Hepatocyte (in vitro differentiated cells): ENCODE results near the gene CHRNB4. TPM values are rescaled to one million over a fixed set of nuclear protein-coding genes. Genes with fewer than 3 reads are reported as not detected.
"Not testable (repeated sequence)": the region's sequence is repeated elsewhere in the genome, so short reads cannot be mapped to it uniquely, and the experiment has no call there.

ENCODE experiments used
- DNase-seq: peaks from one replicate; pipeline ENCODE4 v3.0.0-alpha.2; 2016; ENCODE audit warnings: low spot score
- H2AFZ ChIP-seq: fragments of 200-600 bp; sonication (generic); 2 replicates; pipeline ENCODE4 v1.6.0; 2016; ENCODE audit warnings: antibody characterized with exemption, mild to moderate bottlenecking
- H3K27ac ChIP-seq: fragments of 200-600 bp; sonication (generic); 2 replicates; pipeline ENCODE4 v1.5.1; 2016; ENCODE audit warnings: mild to moderate bottlenecking
- H3K27me3 ChIP-seq: fragments of 200-600 bp; sonication (generic); 2 replicates; pipeline ENCODE4 v1.6.1; 2016
- H3K36me3 ChIP-seq: fragments of 200-600 bp; sonication (generic); replicated peaks from 2 replicates; pipeline ENCODE4 v1.5.1; 2016; ENCODE audit warnings: low read depth; ENCODE audit not compliant: insufficient read depth
- H3K4me1 ChIP-seq: fragments of 200-600 bp; sonication (generic); 2 replicates; pipeline ENCODE4 v1.5.1; 2016; ENCODE audit warnings: mild to moderate bottlenecking, moderate library complexity; ENCODE audit not compliant: insufficient read depth
- H3K4me2 ChIP-seq: fragments of 200-600 bp; sonication (generic); 2 replicates; pipeline ENCODE4 v1.6.0; 2016
- H3K4me3 ChIP-seq: fragments of 200-600 bp; sonication (generic); 2 replicates; pipeline ENCODE4 v1.5.1; 2016; ENCODE audit warnings: mild to moderate bottlenecking
- H3K79me2 ChIP-seq: fragments of 200-600 bp; sonication (generic); 2 replicates; pipeline ENCODE4 v1.6.0; 2017; ENCODE audit warnings: mild to moderate bottlenecking
- H3K9me2 ChIP-seq: fragments of 200-600 bp; sonication (generic); replicated peaks from 2 replicates; pipeline ENCODE4 v1.6.0; 2017; ENCODE audit warnings: mild to moderate bottlenecking; ENCODE audit not compliant: insufficient read depth
- H3K9me3 ChIP-seq: fragments of 200-600 bp; sonication (generic); 2 replicates; pipeline ENCODE4 v1.5.1; 2016; ENCODE audit warnings: low read depth, mild to moderate bottlenecking
- H4K20me1 ChIP-seq: fragments of 200-600 bp; sonication (generic); 2 replicates; pipeline ENCODE4 v1.6.0; 2016; ENCODE audit warnings: mild to moderate bottlenecking; ENCODE audit not compliant: insufficient read depth, poor library complexity, severe bottlenecking
- EZH2 ChIP-seq: fragments of 200-600 bp; sonication (generic); IDR thresholded peaks from 2 replicates; pipeline ENCODE4 v1.6.1; 2016; ENCODE audit warnings: antibody characterized with exemption, mild to moderate bottlenecking, borderline replicate concordance
- EZH2phosphoT487 ChIP-seq: fragments of 200-600 bp; sonication (generic); IDR thresholded peaks from one replicate; pipeline ENCODE4 v1.6.1; 2018; ENCODE audit warnings: antibody characterized with exemption, mild to moderate bottlenecking, low read depth, moderate library complexity; ENCODE audit not compliant: unreplicated experiment, severe bottlenecking
- WGBS: methylation state at CpG from one replicate; pipeline ENCODE4 v1.1.6; 2016; ENCODE audit warnings: low lambda C conversion rate; ENCODE audit errors: missing lambda C conversion rate; 5-methylcytosine and 5-hydroxymethylcytosine counted together
- polyA plus RNA-seq: library from polyadenylated mRNA; unstranded; fragments of >200 nt; fragmentation: Nextera tagmentation; extraction: Ambion mirVana; gene quantifications from 2 replicates; pipeline ENCODE4 v1.2.1, GENCODE V29; 2016
- total RNA-seq: library from RNA; depleted of rRNA; stranded (reverse); fragments of >200 nt; gene quantifications from 2 replicates; pipeline ENCODE4 v1.2.3, GENCODE V29; 2014
- TF ChIP-seq, protein P1 (sequence below): fragments of 200-600 bp; sonication (generic); IDR thresholded peaks from 2 replicates; pipeline ENCODE4 v1.5.1; 2016; ENCODE audit warnings: antibody characterized with exemption, mild to moderate bottlenecking; ENCODE audit not compliant: poor library complexity

CHRNB4 gene
- total and polyA plus RNA-seq, 2 experiments from 2014 or later: 0.48 TPM; not detected in 1

DNA sequence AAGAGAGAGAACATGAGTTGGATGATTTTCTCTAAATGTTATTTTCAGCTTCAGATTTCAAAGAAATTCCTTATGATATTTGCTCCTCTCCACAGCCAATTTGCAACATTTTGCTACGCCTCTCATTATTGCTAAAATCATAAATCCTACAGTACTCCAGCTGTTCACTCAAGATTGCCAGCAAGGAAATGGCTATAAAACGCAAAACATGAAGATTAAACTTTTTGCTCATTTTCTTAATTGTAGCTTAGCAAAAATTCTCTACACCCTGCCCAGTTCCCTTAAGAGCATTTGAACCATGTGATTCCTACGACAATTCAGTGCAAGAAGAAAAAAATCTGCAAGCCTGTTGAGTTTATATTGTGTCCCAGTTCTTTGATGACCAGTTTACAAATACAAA is 27.0 kb downstream of the CHRNB4 start:
- Histone ChIP-seq H3K79me2 (no peaks in the 10 kb centered on the region), H3K27ac (no peak overlapping the region), H3K4me3 (no peak overlapping the region), H2AFZ (no peak overlapping the region), H4K20me1 (no peaks in the 10 kb centered on the region), H3K9me3 (no peaks in the 10 kb centered on the region), H3K9me2 (no peaks in the 10 kb centered on the region), H3K36me3 (no peaks in the 10 kb centered on the region), H3K27me3 (peaks cover 2% of the 10 kb centered on the region), H3K4me1 (no peaks in the 10 kb centered on the region), H3K4me2 (no peak overlapping the region)
- no peak for DNase-seq
- TF ChIP-seq EZH2 (no peak), EZH2phosphoT487 (no peak)
- TF ChIP-seq, protein P1, sequence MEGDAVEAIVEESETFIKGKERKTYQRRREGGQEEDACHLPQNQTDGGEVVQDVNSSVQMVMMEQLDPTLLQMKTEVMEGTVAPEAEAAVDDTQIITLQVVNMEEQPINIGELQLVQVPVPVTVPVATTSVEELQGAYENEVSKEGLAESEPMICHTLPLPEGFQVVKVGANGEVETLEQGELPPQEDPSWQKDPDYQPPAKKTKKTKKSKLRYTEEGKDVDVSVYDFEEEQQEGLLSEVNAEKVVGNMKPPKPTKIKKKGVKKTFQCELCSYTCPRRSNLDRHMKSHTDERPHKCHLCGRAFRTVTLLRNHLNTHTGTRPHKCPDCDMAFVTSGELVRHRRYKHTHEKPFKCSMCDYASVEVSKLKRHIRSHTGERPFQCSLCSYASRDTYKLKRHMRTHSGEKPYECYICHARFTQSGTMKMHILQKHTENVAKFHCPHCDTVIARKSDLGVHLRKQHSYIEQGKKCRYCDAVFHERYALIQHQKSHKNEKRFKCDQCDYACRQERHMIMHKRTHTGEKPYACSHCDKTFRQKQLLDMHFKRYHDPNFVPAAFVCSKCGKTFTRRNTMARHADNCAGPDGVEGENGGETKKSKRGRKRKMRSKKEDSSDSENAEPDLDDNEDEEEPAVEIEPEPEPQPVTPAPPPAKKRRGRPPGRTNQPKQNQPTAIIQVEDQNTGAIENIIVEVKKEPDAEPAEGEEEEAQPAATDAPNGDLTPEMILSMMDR: no peak
- 83% methylated on average over 3 of the region's 3 CpGs for WGBS

DNA sequence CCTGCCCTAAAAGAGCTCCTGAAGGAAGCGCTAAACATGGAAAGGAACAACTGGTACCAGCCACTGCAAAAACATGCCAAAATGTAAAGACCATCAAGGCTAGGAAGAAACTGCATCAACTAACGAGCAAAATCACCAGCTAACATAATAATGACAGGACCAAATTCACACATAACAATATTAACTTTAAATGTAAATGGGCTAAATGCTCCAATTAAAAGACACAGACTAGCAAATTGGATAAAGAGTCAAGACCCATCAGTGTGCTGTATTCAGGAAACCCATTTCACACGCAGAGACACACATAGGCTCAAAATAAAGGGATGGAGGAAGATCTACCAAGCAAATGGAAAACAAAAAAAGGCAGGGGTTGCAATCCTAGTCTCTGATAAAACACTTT is 31.5 kb downstream of the CHRNB4 start:
- not testable (repeated sequence) for H3K9me2 ChIP-seq, H3K36me3 ChIP-seq, H3K9me3 ChIP-seq, H2AFZ ChIP-seq, H3K4me1 ChIP-seq, H3K4me3 ChIP-seq, H3K27ac ChIP-seq, H3K27me3 ChIP-seq, H4K20me1 ChIP-seq, DNase-seq, H3K4me2 ChIP-seq, H3K79me2 ChIP-seq
- WGBS: 80% methylated on average over 3 of the region's 3 CpGs

DNA sequence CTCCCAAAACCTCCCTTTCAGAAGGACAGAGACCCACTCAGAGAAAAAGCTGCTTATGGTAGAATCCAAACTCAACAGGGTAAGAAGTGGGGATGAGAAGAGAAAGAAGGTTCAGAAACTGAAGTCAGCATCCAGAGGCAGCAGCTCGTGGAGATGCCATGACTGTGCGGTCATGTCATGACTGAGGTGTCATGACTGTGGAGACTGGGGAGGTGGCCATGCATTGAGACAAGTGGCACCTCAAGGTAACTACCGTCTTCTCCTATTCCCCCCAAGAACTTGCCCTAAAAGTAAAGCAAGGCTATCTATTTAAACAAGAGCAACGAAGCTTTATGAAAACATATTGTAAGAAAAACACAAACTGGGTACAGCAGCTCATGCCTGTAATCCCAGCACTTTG is 35.3 kb downstream of the CHRNB4 start:
- Histone ChIP-seq H3K79me2 (no peaks in the 10 kb centered on the region), H3K27me3 (no peaks in the 10 kb centered on the region), H3K4me1 (no peaks in the 10 kb centered on the region), H3K9me3 (no peaks in the 10 kb centered on the region), H3K4me2 (no peak overlapping the region), H4K20me1 (no peaks in the 10 kb centered on the region), H3K36me3 (no peaks in the 10 kb centered on the region), H3K4me3 (no peak overlapping the region), H3K9me2 (no peaks in the 10 kb centered on the region), H2AFZ (no peak overlapping the region), H3K27ac (no peak overlapping the region)
- TF ChIP-seq, protein P1: no peak
- TF ChIP-seq EZH2 (no peak), EZH2phosphoT487 (no peak)
- no peak for DNase-seq
- 86% methylated on average over 4 of the region's 4 CpGs for WGBS

DNA sequence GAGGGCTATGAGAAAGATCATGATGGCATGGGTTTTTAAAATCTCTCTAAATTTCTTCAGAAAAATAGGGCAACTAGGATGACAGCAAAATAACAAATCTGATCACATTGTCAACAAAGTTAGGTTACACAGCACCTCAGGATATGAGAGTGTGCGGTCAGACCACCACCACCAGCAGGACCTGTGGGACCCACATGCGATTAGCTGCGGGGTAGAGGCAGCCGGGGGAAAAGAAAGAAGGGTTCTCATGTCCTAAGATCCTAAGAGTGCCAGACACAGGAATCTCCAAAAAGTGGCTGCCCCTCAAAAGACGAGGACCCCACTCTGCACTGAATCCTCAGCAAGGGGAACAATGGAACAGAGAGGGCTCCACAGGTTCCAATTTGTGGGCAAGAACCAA is 35.8 kb downstream of the CHRNB4 start:
- TF ChIP-seq, protein P1: no peak
- no peak for TF ChIP-seq EZH2phosphoT487
- no peak for TF ChIP-seq EZH2
- Histone ChIP-seq H4K20me1 (no peaks in the 10 kb centered on the region), H3K4me1 (no peaks in the 10 kb centered on the region), H3K27ac (no peak overlapping the region), H3K27me3 (no peaks in the 10 kb centered on the region), H3K9me2 (no peaks in the 10 kb centered on the region), H3K4me2 (no peak overlapping the region), H2AFZ (no peak overlapping the region), H3K4me3 (no peak overlapping the region), H3K9me3 (no peaks in the 10 kb centered on the region), H3K36me3 (no peaks in the 10 kb centered on the region), H3K79me2 (no peaks in the 10 kb centered on the region)
- WGBS: 96% methylated on average over 5 of the region's 5 CpGs
- no peak for DNase-seq
